Stimulated activated CD8-positive, alpha-beta memory T cell treated with anti-CD3 and anti-CD28 coated beads, Interleukin-15, amount 100 ng/mL, for 24 hours (primary cell): ENCODE results near the gene CCDC6.

Experiments
- DNase-seq: peaks from one replicate; pipeline ENCODE4 v3.0.0-alpha.2; 2020; ENCODE audit warnings: low read depth

CCDC6 gene

GRCh38 chr10:59851864-59852263 lies 54.5 kb downstream of the CCDC6 start:
- DNase-seq = no peak

- DNase-seq = no peak
Observed at GRCh38 chr10:59847888-59848287, 58.5 kb downstream of the CCDC6 start.

DNA sequence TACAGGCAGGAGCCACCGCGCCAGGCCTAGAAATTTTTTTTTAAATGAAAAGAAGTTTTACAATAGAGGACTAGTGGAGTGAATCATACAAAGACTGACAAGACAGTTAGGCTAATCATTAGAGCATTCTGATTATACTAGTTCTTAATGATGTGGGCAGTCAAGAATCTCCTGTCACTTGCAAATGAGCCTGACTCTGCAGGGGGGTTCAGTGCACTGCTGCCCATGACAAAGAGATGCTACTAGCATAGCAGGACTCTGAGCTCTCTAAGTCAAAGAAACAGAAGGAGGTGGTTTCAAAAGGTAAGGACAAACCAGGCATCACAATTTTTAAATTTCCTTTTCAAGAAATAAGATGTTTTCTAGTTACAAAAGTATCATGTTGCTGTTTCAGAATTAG lies 59.0 kb downstream of the CCDC6 start:
- DNase-seq = no peak

DNA sequence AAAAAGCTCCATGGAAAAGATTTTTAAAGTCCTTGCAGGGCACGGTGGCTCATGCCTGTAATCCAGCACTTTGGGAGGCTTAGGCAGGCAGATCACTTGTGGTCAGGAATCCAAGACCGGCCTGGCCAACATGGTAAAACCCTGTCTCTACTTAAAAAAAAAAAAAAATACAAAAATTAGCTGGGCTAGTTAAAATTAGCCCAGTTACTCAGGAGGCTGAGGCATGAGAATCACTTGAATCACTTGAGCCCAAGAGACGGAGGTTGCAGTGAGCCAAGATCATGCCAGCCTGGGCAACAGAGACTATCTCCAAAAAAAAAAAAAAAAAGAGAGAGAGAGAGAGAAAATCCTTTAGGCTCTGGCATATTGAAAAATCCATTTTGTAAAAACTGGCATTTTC lies 61.9 kb downstream of the CCDC6 start:
- DNase-seq = no peak

- DNase-seq = no peak
Observed at GRCh38 chr10:59843748-59844147, 62.6 kb downstream of the CCDC6 start.

- no peak for DNase-seq
Observed at GRCh38 chr10:59839576-59839975, 66.8 kb downstream of the CCDC6 start.

GRCh38 chr10:59838085-59838789 lies 68.1 kb downstream of the CCDC6 start:
- no peak for DNase-seq

GRCh38 chr10:59833810-59834209 lies 72.5 kb downstream of the CCDC6 start:
- no peak for DNase-seq

DNA sequence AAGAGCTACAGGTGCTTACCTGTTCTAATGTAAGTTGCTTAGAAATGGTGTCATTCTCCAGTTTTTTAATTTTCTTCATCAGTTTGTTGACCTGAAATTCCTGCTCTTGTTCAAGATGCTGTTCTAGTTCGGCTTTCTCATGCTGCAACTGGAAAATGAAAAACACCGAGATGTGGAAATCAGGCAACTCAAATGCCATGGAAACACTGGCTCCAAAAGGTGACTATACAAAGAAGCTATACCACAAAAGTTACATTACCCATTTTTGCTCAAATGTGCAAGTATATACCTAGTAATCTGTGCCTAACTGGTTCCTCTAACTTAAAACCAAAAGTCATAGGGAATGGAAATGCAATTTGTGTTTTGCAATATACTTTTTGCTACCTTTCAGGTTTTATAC lies 73.8 kb downstream of the CCDC6 start:
- no peak for DNase-seq

DNA sequence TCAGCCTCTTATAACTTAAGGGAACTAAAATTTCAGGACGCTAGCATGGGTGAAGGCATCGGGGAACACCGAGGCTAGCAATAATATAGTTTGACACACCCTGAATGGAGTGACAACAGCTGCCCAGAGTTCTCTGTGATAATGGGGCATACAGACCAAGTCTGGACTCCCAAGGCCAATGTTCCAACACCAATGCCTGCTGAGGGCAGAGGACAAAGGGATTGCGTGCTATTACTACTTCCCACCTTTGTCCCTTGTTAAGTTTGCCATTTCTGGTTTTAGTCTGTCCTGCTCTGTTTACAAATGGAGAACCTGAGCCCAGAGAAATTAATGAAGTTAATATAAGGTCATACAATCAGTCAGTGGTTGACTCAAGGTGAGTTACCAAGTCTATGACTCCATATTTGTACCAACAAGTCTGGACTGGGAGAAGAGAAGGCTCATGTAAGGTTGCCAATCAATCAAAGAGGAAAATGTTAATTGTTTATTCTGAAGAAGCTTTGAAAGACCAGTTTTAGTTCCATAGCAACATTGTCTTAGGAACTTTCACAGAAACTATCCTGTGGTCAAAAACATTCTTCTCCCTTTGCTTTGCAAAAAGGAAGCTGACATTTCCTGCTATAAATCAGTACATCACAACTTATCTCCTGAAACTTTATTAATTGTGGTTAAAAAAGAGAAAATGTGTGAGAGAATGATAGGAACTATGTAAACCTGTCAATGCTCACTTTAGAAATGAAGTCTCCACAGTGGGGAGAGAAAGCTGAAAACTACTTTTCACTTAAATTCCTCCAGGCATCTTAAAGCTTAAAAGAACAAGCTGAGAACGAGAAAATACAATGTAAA lies 74.5 kb downstream of the CCDC6 start:
- DNase-seq = no peak

- no peak for DNase-seq
Observed at GRCh38 chr10:59830601-59831259, 75.6 kb downstream of the CCDC6 start.

DNA sequence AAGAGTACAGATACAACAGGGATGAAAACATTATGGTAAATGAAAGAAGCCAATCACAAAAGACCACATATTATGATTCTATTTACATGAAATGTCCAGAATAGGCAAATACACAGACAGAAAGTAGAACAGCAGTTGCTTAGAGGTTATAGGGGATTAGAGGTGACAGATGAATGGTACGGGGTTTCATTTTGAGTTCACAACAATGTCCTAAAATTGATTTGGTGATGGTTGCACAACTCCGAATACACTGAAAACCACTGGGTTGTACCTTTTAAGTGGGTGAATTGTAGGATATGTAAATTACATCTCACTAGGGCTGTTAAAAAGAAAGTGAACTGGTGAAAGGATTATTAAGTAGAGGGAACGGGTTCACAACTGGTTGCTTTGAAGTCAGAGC lies 76.8 kb downstream of the CCDC6 start:
- no peak for DNase-seq

- no peak for DNase-seq
Observed at GRCh38 chr10:59829024-59829423, 77.3 kb downstream of the CCDC6 start.

- no peak for DNase-seq
Observed at GRCh38 chr10:59825932-59826331, 80.4 kb downstream of the CCDC6 start.

DNA sequence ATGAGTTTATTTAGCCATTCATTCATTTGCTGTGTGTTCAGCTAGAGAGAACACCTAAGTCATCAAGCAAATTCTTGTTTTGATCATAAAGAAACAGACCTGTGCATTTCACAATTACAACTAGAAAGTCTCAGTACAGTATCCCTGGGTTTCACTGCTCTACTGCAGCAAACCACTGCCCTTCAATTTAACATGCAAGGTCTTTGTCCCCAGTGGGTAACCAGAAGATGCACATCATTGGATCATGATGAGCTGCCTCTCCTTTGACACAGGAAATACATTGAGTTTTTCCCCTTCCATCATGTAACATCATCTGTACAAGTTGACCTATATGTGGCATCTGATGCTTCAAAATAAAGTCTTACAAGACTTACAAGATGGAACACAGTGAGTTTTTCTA lies 82.6 kb downstream of the CCDC6 start:
- DNase-seq = no peak

DNA sequence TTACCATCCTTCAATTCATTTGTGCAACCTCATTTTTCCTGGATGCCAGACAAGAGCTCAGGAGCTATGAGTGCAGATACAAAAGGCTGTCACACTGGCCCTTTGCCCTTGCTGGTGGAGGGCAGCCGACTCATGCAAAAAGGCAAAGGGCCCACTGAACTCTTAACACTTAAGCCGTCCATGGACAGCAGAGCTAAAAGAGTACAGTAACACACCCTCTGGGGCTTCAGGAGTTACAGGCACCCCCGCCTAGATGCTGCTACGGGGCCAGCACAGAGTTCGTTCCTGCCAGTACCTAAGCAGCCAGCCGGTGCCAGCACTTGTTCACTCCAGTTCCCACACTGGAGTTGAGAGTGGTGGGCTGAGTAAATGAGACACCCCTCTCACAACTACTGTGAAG lies 83.2 kb downstream of the CCDC6 start:
- no peak for DNase-seq

- no peak for DNase-seq
Observed at GRCh38 chr10:59820471-59820870, 85.9 kb downstream of the CCDC6 start.

- DNase-seq = no peak
Observed at GRCh38 chr10:59819683-59820082, 86.7 kb downstream of the CCDC6 start.

DNA sequence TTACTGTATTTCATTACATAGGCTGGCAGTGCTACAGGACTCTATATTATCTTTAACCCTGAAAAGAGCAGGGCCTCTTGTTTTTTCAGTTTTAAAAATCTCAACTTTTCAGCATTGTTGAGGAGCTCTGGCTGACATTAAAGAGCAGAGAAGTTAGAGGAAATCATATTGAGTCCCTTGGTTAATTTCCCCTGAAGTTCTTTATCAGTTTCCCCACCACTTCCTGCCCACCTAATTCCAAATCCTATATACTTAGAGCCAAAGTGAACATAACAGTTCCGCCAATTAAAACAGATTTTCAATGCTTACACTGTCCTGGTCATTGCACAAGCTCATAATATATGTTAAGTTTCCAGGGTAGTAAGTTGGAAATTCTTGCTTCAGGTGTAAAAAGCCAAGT lies 87.1 kb downstream of the CCDC6 start:
- DNase-seq = no peak

GRCh38 chr10:59817773-59818172 lies 88.6 kb downstream of the CCDC6 start:
- DNase-seq = no peak

DNA sequence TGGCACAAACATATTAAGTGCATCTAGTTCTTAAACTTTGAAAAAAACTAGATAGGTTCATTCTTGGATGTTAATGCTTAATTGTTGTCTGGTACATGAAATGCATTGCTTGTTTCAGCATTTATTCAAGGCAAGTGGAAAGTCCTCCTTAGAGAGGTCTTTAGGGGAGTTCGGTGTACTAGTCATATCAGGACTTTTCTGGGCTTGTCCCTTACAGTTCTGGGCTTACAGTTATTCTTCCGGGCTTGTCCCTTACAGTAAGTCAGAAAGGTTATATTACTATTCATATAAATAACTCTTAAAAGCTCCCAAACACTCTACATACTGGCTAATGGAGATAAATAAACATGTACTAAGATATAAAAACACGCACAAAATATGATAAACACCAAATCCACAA lies 91.5 kb downstream of the CCDC6 start:
- no peak for DNase-seq

GRCh38 chr10:59812519-59813122 lies 93.7 kb downstream of the CCDC6 start:
- DNase-seq = no peak

DNA sequence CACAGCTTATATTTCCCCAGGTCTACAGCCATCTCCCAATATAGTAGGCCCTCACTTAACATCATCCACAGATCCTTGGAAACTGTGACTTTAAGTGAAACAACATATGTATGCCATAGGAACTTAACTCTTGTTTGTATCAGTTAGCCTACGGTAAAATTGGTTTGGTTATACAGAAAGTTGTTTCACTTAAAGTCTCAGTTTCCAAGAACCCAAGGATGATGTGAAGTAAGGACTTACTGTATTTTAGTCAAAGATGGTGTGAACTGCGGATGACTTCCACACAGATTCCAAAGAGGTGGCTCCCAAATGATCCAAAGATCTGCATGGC lies 96.7 kb downstream of the CCDC6 start:
- no peak for DNase-seq
